Mesendoderm (in vitro differentiated cells): ENCODE results near the gene TFG. TPM values are rescaled to one million over a fixed set of nuclear protein-coding genes. Genes with fewer than 3 reads are reported as not detected.
"Not testable (repeated sequence)": the region's sequence is repeated elsewhere in the genome, so short reads cannot be mapped to it uniquely, and the experiment has no call there.

ENCODE experiments used
- DNase-seq: peaks from one replicate; pipeline ENCODE4 v3.0.0; 2013
- H2AK5ac ChIP-seq: 2 replicates; pipeline ENCODE4 v1.6.1; 2013; ENCODE audit warnings: low read length, inconsistent platforms
- H2BK120ac ChIP-seq: 2 replicates; pipeline ENCODE4 v1.6.1; 2013; ENCODE audit warnings: low read depth, mild to moderate bottlenecking, low read length, moderate library complexity, mixed read lengths
- H2BK15ac ChIP-seq: replicated peaks from 2 replicates; pipeline ENCODE4 v1.6.1; 2013; ENCODE audit warnings: low read depth, mild to moderate bottlenecking, moderate library complexity
- H2BK5ac ChIP-seq: 2 replicates; pipeline ENCODE4 v1.6.1; 2013; ENCODE audit warnings: low read length, inconsistent platforms
- H3K18ac ChIP-seq: 2 replicates; pipeline ENCODE4 v1.6.1; 2013; ENCODE audit warnings: mild to moderate bottlenecking, low read length, mixed read lengths
- H3K23ac ChIP-seq: one replicate; pipeline ENCODE4 v1.6.1; 2013; ENCODE audit warnings: low read length
- H3K27ac ChIP-seq: 2 replicates; pipeline ENCODE4 v1.5.1; 2013; ENCODE audit warnings: low read depth, mild to moderate bottlenecking, inconsistent platforms, low read length, moderate library complexity
- H3K27me3 ChIP-seq: 2 replicates; pipeline ENCODE4 v1.6.1; 2013; ENCODE audit warnings: low read length, control low read depth, mild to moderate bottlenecking, inconsistent platforms; ENCODE audit not compliant: insufficient read depth, poor library complexity
- H3K36me3 ChIP-seq: 2 replicates; pipeline ENCODE4 v1.6.1; 2013; ENCODE audit warnings: low read length, inconsistent platforms; ENCODE audit not compliant: control insufficient read depth, insufficient read depth
- H3K4ac ChIP-seq: one replicate; pipeline ENCODE4 v1.6.1; 2013; ENCODE audit warnings: low read depth, mild to moderate bottlenecking, low read length, moderate library complexity
- H3K4me1 ChIP-seq: 2 replicates; pipeline ENCODE4 v1.6.1; 2013; ENCODE audit warnings: low read depth, low read length, inconsistent platforms; ENCODE audit not compliant: control insufficient read depth
- H3K4me2 ChIP-seq: 2 replicates; pipeline ENCODE4 v1.6.1; 2013; ENCODE audit warnings: low read length
- H3K4me3 ChIP-seq: 2 replicates; pipeline ENCODE4 v1.5.1; 2013; ENCODE audit warnings: mild to moderate bottlenecking, low read length
- H3K56ac ChIP-seq: one replicate; pipeline ENCODE4 v1.6.1; 2013; ENCODE audit warnings: low read length
- H3K79me1 ChIP-seq: 2 replicates; pipeline ENCODE4 v1.6.1; 2013; ENCODE audit warnings: low read length, inconsistent platforms
- H3K79me2 ChIP-seq: 2 replicates; pipeline ENCODE4 v1.6.1; 2013; ENCODE audit warnings: mild to moderate bottlenecking, low read length; ENCODE audit not compliant: control insufficient read depth, insufficient read depth
- H3K9ac ChIP-seq: 2 replicates; pipeline ENCODE4 v1.6.1; 2013; ENCODE audit warnings: low read length, inconsistent platforms
- H4K5ac ChIP-seq: one replicate; pipeline ENCODE4 v1.6.1; 2013; ENCODE audit warnings: low read length
- H4K8ac ChIP-seq: one replicate; pipeline ENCODE4 v1.6.1; 2013; ENCODE audit warnings: low read depth, mild to moderate bottlenecking, control low read depth, low read length, moderate library complexity
- WGBS: extraction: QIAGEN DNeasy Blood & Tissue Kit; methylation state at CpG from one replicate; pipeline ENCODE4 v1.1.7; 2013; ENCODE audit warnings: low lambda C conversion rate, missing lambda C conversion rate; ENCODE audit not compliant: insufficient coverage; ENCODE audit errors: extremely low coverage; 5-methylcytosine and 5-hydroxymethylcytosine counted together
- polyA plus RNA-seq, 2 experiments: library from polyadenylated mRNA; stranded (reverse); fragments of 200-250 nt; gene quantifications; one replicate each; pipeline ENCODE4 v1.2.3, GENCODE V29; 2013

TFG gene
- 101 TPM for polyA plus RNA-seq (2013, experiment 1 of 2)
- 98.1 TPM for polyA plus RNA-seq (2013, experiment 2 of 2)

- Histone ChIP-seq H3K4me2 (peak within 1 kb of the TSS; percentile 96), H4K5ac (peak within 1 kb of the TSS; percentile 52), H2BK120ac (peak within 1 kb of the TSS; percentile 85), H3K4me1 (peaks cover 9% of the 10 kb centered on the region), H4K8ac (peak within 1 kb of the TSS; percentile 79), H3K79me2 (peaks cover 36% of the 10 kb centered on the region), H2BK5ac (peak within 1 kb of the TSS; percentile 91), H3K56ac (peak within 1 kb of the TSS; percentile 99), H2AK5ac (peak within 1 kb of the TSS; percentile 94), H3K4me3 (peak within 1 kb of the TSS; percentile 91), H3K9ac (peak within 1 kb of the TSS; percentile 97), H3K79me1 (peaks cover 5% of the 10 kb centered on the region), H3K4ac (peak within 1 kb of the TSS; percentile 90), H3K27ac (peak within 1 kb of the TSS; percentile 99), H2BK15ac (no peak within 1 kb of the TSS), H3K23ac (no peak within 1 kb of the TSS), H3K18ac (peak within 1 kb of the TSS; percentile 97), H3K27me3 (no peaks in the 10 kb centered on the region), H3K36me3 (no peaks in the 10 kb centered on the region)
- DNase-seq: peak; percentile 99
- WGBS: no CpG with 5 or more reads among the region's 76 CpGs
These were observed at the start of gene TFG for GRCh38 chr3:100708989-100709841. Gene TFG (plus strand): TSS chr3:100709494. CDS start chr3:100713686, 4,192 bp downstream.

- H3K9ac ChIP-seq, H3K4me2 ChIP-seq, H3K18ac ChIP-seq, H3K79me1 ChIP-seq, H2AK5ac ChIP-seq, H4K8ac ChIP-seq, H2BK120ac ChIP-seq, H3K36me3 ChIP-seq, H3K79me2 ChIP-seq, H2BK15ac ChIP-seq, H3K56ac ChIP-seq, H3K27me3 ChIP-seq, DNase-seq, H4K5ac ChIP-seq, H2BK5ac ChIP-seq, H3K27ac ChIP-seq, H3K23ac ChIP-seq, H3K4me3 ChIP-seq, H3K4ac ChIP-seq, H3K4me1 ChIP-seq: not testable (repeated sequence)
These were observed 48.0 kb upstream of the TFG start for GRCh38 chr3:100661294-100661693.

- Histone ChIP-seq H3K4me3 (no peak overlapping the region), H3K36me3 (no peaks in the 10 kb centered on the region), H3K4ac (no peak overlapping the region), H3K56ac (no peak overlapping the region), H3K79me2 (no peaks in the 10 kb centered on the region), H3K27ac (no peak overlapping the region), H3K23ac (no peak overlapping the region), H2AK5ac (no peak overlapping the region), H3K79me1 (no peaks in the 10 kb centered on the region), H2BK5ac (no peak overlapping the region), H3K18ac (no peak overlapping the region), H3K4me1 (peaks cover under 1% of the 10 kb centered on the region), H2BK15ac (no peak overlapping the region), H3K9ac (no peak overlapping the region), H3K27me3 (no peaks in the 10 kb centered on the region), H2BK120ac (no peak overlapping the region), H4K5ac (no peak overlapping the region), H4K8ac (no peak overlapping the region), H3K4me2 (no peak overlapping the region)
- DNase-seq: peak; percentile 51
- no CpG with 5 or more reads among the region's 2 CpGs for WGBS
These were observed 47.0 kb upstream of the TFG start for GRCh38 chr3:100662113-100662823.

GRCh38 chr3:100665230-100665629, 44.1 kb upstream of the TFG start:
- no peaks in the 10 kb centered on the region for H3K36me3 ChIP-seq
- no peak overlapping the region for H2BK15ac ChIP-seq
- H2BK120ac ChIP-seq: no peak overlapping the region
- H3K4me2 ChIP-seq: no peak overlapping the region
- H3K18ac ChIP-seq: no peak overlapping the region
- no peak overlapping the region for H3K4me3 ChIP-seq
- no peak overlapping the region for H4K5ac ChIP-seq
- H3K56ac ChIP-seq: no peak overlapping the region
- no peak overlapping the region for H3K27ac ChIP-seq
- no peaks in the 10 kb centered on the region for H3K27me3 ChIP-seq
- H3K9ac ChIP-seq: no peak overlapping the region
- H3K4me1 ChIP-seq: no peaks in the 10 kb centered on the region
- no peak overlapping the region for H4K8ac ChIP-seq
- H3K4ac ChIP-seq: no peak overlapping the region
- no peak overlapping the region for H2AK5ac ChIP-seq
- WGBS: no CpG with 5 or more reads among the region's 7 CpGs
- H2BK5ac ChIP-seq: no peak overlapping the region
- H3K79me2 ChIP-seq: no peaks in the 10 kb centered on the region
- H3K79me1 ChIP-seq: no peaks in the 10 kb centered on the region
- H3K23ac ChIP-seq: no peak overlapping the region
- no peak for DNase-seq

- not testable (repeated sequence) for H3K36me3 ChIP-seq, H3K4me1 ChIP-seq, H3K18ac ChIP-seq, H3K9ac ChIP-seq, H4K5ac ChIP-seq, H3K4ac ChIP-seq, DNase-seq, H3K79me1 ChIP-seq, H2BK15ac ChIP-seq, H3K4me2 ChIP-seq, H3K56ac ChIP-seq, H3K79me2 ChIP-seq, H2BK120ac ChIP-seq, H4K8ac ChIP-seq, H3K27ac ChIP-seq, H2AK5ac ChIP-seq, H3K4me3 ChIP-seq, H3K23ac ChIP-seq, H3K27me3 ChIP-seq, H2BK5ac ChIP-seq
- no CpG with 5 or more reads among the region's 6 CpGs for WGBS
These were observed 42.6 kb upstream of the TFG start for GRCh38 chr3:100666699-100667098.
